Small intestine (tissue), 7 donors: Measurements from ENCODE around the gene NINJ1. TPM values are rescaled to one million over a fixed set of nuclear protein-coding genes. Genes with fewer than 3 reads are reported as not detected.
"Not testable (repeated sequence)": the region's sequence is repeated elsewhere in the genome, so short reads cannot be mapped to it uniquely, and the experiment has no call there.

Source experiments
- DNase-seq, 2 donors: peaks; one replicate each; pipeline versions ENCODE4 v3.0.0 to v3.0.0-alpha.2; 2013
- FAIRE-seq: peaks from 2 replicates; lab custom pipeline; 2012; peaks lifted over from hg19 to GRCh38; lab: Jason Lieb, UNC
- H3K27ac ChIP-seq, 3 donors: one replicate each; pipeline ENCODE4 v1.5.1; 2013; ENCODE audit warnings: low read length in 2 of 3, mild to moderate bottlenecking in 2 of 3, control low read depth in 1 of 3, inconsistent platforms in 1 of 3, low read depth in 1 of 3, moderate library complexity in 1 of 3
- H3K27me3 ChIP-seq, 3 donors: one replicate each; pipeline ENCODE4 v1.6.1; 2013; ENCODE audit warnings: low read length in 3 of 3, inconsistent platforms in 1 of 3; ENCODE audit not compliant: control insufficient read depth in 3 of 3, insufficient read depth in 3 of 3
- H3K36me3 ChIP-seq, 3 donors: one replicate each; pipeline ENCODE4 v1.6.1; 2013; ENCODE audit warnings: low read length in 3 of 3, inconsistent platforms in 1 of 3, low read depth in 1 of 3, mild to moderate bottlenecking in 1 of 3, moderate library complexity in 1 of 3; ENCODE audit not compliant: control insufficient read depth in 3 of 3, insufficient read depth in 2 of 3
- H3K4me1 ChIP-seq, 3 donors: one replicate each; pipeline ENCODE4 v1.6.1; 2013; ENCODE audit warnings: low read length in 2 of 3, inconsistent platforms in 1 of 3, low read depth in 1 of 3, mild to moderate bottlenecking in 1 of 3, moderate library complexity in 1 of 3; ENCODE audit not compliant: control insufficient read depth in 3 of 3, insufficient read depth in 2 of 3
- H3K4me3 ChIP-seq, 3 donors: one replicate each; pipeline ENCODE4 v1.5.1; 2013; ENCODE audit warnings: low read length in 3 of 3, control low read depth in 1 of 3, inconsistent platforms in 1 of 3, low read depth in 1 of 3, mild to moderate bottlenecking in 1 of 3, moderate library complexity in 1 of 3
- H3K9me3 ChIP-seq, 2 donors: one replicate each; pipeline ENCODE4 v1.6.1; 2013; ENCODE audit warnings: low read depth in 1 of 2, low read length in 1 of 2; ENCODE audit not compliant: control insufficient read depth in 2 of 2, insufficient read depth in 1 of 2
- WGBS, 3 donors: extraction: QIAGEN DNeasy Blood & Tissue Kit; methylation state at CpG; one replicate each; pipeline ENCODE4 v1.1.7; 2013; 5-methylcytosine and 5-hydroxymethylcytosine counted together
- polyA plus RNA-seq, 4 donors: library from polyadenylated mRNA; stranded (reverse) in 3 of 4; unstranded in 1 of 4; fragments of 200-250 nt in 3 of 4; fragments of 120-200 nt in 1 of 4; gene quantifications; one replicate each; pipeline versions ENCODE4 v1.2.1 to v1.2.3, GENCODE V29; 2013
- donor health status: healthy with polysubstance abuse.
- donor health status: control.
- donor health status: control.
- donor health status: Bipolar disorder and iron deficiency.
- donor health status: healthy.

NINJ1 gene
- polyA plus RNA-seq, 4 donors: 29.4 to 93.2 (median 54.0) TPM

DNA sequence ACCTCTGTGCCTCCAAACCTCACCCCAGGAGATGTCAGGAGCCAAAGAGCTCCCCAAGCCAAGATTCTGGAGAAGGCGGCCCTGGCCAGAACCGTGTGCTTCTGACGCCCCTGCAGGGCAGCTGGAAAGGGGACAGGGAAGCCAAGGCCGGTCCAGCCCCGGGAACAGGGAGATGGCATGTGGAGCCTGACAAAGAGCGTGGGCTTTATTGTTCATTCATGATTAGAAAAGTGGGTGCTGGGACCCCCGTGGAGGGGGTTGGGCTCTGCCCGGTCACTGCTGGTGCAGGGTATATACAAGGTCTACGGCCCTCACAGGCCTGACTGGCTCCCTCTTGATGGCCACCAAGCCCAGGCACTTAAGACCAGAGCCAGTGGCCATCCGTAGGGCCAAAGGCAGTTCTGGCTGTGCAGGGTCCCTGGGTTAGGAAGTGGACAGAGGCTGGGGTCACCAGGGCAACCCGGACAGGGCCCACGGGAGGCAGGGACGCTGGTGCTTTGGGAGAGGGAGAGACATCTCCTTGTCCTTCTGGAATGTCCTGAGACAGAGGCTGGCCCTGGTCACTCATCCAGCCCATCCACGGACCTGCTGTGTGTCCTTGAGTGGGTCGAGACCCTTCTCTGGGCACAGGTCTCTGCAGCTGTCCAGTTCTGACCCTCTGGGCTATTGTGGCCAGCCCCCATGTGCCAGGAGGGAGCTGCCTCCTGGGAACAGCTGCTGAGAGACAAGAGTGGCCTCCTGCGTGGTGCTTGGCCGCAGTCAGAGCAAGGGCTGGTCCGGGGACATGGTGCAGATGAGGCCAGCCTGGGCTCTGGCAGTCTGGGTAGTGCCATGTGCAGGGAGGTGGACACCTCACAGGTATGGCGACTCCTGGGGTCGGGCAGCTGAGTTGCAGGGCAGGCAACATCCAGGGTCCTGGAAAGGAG lies 12.5 kb downstream of the NINJ1 start:
- Histone ChIP-seq H3K27ac (no peak overlapping the region), H3K9me3 (no peaks in the 10 kb centered on the region), H3K36me3 (peaks cover 0 to 69% (median 0%) of the 10 kb centered on the region in 3 donors), H3K4me1 (peaks cover 0 to 19% (median 0%) of the 10 kb centered on the region in 3 donors), H3K27me3 (no peaks in the 10 kb centered on the region), H3K4me3 (no peak overlapping the region)
- DNase-seq (no peak), FAIRE-seq (no peak)
- 87 to 89% (median 87%) methylated on average over 20 of the region's 20 CpGs for WGBS, 3 donors

DNA sequence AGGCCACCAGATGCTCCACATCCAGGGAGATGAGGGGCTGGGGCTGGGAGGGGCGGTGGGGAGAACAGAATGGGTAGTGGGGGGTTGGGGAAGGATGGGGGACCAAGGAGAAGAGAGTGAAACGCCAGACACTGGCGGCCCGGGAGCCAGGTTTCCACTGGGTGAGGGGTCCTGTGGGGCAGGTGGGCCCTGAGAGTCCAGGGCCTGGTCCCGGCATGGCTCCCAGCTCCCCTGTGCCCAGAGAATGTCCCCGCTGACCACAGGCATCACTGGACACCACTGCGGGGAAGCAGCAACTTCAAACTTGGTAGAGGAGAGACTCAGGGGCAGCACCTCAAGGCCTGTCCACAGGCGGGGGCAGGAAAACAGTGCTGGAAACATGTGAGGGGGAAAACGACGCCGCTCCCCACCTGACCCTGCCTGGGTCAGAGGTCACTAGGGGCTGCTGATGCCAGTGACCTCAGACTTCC lies 13.2 kb downstream of the NINJ1 start:
- FAIRE-seq (no peak), DNase-seq (no peak)
- Histone ChIP-seq H3K9me3 (no peaks in the 10 kb centered on the region), H3K4me3 (no peak overlapping the region), H3K4me1 (peaks cover 0 to 17% (median 0%) of the 10 kb centered on the region in 3 donors), H3K27me3 (no peaks in the 10 kb centered on the region), H3K27ac (no peak overlapping the region), H3K36me3 (peaks cover 0 to 62% (median 0%) of the 10 kb centered on the region in 3 donors)
- WGBS, 3 donors: 85 to 90% (median 86%) methylated on average over 10 to 11 of the region's 11 CpGs

DNA sequence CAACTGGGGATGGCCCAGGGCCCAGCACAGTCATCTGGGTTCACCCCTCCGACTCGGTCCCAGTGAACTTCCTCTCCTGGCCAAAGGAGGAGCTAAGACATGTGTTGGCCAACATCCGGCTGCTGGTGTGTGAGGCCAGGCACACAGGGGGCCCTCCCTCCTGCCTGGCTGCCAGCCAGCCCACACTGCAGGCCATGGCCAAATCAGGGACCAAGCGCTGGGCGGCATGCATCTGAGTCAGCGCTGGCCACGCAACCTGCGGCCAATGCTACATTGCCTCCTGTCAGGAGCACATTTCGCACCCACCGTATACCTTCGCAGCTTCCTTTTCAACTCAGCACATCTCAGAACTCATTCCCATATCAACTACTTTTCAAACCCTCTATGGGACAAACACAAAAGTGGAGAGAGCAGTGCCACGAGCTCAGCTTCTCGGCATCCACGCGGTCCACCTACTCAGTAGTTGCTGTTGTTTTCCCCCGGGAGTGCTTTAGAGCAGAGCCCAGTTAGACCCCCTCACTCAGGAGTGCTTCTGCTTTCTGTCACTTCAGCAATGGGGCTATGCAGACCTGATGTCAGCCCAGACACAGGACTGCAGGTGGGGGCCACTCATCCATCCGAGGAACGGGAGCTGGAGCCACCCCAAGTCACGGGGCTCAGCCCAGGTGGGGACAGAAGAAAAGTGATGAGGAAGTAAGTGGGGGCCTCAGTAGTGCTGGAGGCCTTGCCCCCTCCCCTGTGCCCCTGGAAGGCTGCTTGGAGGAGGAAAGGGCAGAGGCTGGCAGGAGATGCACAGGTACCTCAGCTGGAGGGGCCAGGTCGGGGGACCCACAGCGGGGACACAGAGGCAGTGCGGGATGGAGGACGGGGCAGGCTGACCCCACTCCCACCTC lies 13.9 kb downstream of the NINJ1 start:
- peak overlapping the region in 1 of 3 donors; percentile 71 for H3K27ac ChIP-seq
- H3K9me3 ChIP-seq: no peaks in the 10 kb centered on the region
- peaks cover 0 to 56% (median 0%) of the 10 kb centered on the region in 3 donors for H3K36me3 ChIP-seq
- DNase-seq (peak; percentile 55 to 71), FAIRE-seq (no peak)
- peaks cover 0 to 17% (median 0%) of the 10 kb centered on the region in 3 donors for H3K4me1 ChIP-seq
- WGBS, 3 donors: 52 to 59% (median 56%) methylated on average over 20 to 23 of the region's 23 CpGs
- H3K4me3 ChIP-seq: no peak overlapping the region
- no peaks in the 10 kb centered on the region for H3K27me3 ChIP-seq

DNA sequence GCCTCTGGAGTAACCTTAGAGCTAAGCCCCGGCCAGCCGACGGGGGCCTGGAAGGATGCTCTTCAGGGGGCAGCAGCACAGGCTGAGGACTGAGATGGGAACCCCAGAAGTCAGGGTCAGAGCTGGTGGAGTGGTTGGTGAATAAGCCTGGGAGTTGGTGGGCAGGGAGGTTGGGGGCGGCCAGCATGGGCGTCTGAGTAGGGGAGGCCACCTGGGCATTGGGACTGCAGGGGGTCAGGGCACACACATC lies 14.4 kb downstream of the NINJ1 start:
- no peak overlapping the region for H3K4me3 ChIP-seq
- FAIRE-seq: no peak
- WGBS, 3 donors: 68 to 77% (median 73%) methylated on average over 5 of the region's 5 CpGs

DNA sequence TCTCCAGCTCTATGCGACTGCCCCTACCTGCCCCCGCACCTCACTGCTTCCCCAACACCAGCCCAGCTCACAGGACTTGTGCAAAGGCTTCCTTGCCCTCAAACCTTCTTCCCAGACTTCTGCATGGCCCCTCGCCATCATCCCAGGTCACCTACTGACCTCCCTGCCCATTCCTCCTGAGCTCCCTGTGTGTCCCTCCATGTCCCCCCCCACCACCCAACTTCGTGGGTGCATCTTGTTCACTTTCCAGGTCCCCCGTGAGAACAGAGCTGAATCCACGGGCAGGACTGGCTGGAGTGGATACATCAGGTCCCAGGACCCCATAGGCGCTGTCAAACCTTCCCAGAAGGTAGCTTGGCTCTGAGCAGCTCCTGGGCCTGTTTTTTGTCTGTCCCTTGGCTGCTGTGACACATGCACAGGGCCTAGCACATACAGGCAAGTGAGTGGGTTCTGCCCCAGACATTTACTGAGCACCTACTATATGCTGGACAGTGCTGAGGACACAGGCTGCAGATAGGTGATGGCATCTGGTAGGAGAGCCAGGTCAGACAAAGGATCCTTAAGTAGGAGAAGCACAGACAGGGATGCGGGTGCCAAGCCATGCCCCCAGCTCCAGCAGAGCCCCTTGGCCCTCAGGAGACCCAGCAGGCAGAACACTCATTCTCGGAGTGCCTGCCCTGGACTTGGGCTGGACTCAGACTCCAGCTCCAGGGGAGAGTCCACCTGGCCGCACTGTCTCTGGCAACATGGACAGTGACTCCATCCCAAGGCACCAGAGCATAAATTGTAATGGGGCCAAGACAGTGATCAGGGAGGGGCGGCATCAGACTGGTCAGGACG lies 15.0 kb downstream of the NINJ1 start:
- no peak for FAIRE-seq
- DNase-seq: no peak
- no peak overlapping the region for H3K4me3 ChIP-seq
- H3K36me3 ChIP-seq: peaks cover 0 to 52% (median 0%) of the 10 kb centered on the region in 3 donors
- H3K27ac ChIP-seq: peak overlapping the region in 1 of 3 donors; percentile 44
- no peaks in the 10 kb centered on the region for H3K27me3 ChIP-seq
- no peaks in the 10 kb centered on the region for H3K9me3 ChIP-seq
- peaks cover 0 to 17% (median 0%) of the 10 kb centered on the region in 3 donors for H3K4me1 ChIP-seq
- WGBS, 3 donors: 87 to 92% (median 87%) methylated on average over 12 of the region's 12 CpGs

More for the DNA sequence above, 14.4 kb downstream of the NINJ1 start:
- no peak for DNase-seq
- Histone ChIP-seq H3K4me1 (peaks cover 0 to 17% (median 0%) of the 10 kb centered on the region in 3 donors), H3K27ac (peak overlapping the region in 1 of 3 donors; percentile 44), H3K27me3 (no peaks in the 10 kb centered on the region), H3K9me3 (no peaks in the 10 kb centered on the region), H3K36me3 (peaks cover 0 to 52% (median 0%) of the 10 kb centered on the region in 3 donors)

DNA sequence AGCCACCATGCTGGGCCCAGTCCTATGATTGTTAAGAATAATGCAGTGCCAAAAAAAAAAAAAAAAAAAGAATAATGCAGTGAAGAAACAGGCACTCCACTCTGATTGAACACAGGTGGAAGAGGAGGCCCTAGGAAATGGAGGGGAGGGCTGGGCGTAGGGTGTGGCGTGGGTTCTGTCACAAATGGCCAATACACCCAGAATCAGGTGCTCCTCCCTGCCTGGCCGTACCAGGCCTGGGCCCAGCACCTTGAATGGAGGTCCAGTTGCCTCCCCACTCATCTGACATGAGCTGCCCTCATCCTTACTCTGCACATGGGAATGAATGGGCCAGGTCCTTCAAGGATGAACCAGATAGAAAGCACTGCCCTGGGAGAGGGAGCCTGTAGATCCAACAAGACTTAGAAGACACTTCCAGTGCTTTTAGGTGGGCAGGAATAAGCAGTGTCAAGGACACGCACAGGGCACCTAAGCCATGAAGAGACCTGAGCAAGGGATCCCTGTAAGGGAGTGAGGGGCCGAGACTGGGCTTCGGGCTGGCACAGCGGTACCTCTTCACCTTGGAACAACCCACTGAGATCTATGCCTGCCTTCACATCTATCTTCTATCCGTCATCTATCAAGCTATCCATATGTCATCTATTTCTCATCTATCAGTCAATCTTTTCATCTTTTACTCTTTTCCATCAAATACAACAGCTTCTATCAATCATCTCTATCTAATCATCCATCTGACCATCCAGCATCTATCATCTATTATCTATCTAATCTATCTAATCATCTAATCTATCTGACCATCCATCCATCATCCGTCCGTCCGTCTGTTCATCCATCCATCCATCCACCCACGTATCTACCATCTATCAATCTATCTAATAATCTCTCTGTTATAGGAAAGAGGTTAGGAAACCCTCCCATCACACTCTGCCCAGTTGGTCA lies 15.9 kb downstream of the NINJ1 start:
- 85 to 93% (median 89%) methylated on average over 10 to 12 of the region's 12 CpGs for WGBS, 3 donors
- no peak overlapping the region for H3K27ac ChIP-seq
- H3K4me1 ChIP-seq: peaks cover 0 to 17% (median 0%) of the 10 kb centered on the region in 3 donors
- FAIRE-seq (no peak), DNase-seq (no peak)
- no peaks in the 10 kb centered on the region for H3K9me3 ChIP-seq
- no peaks in the 10 kb centered on the region for H3K27me3 ChIP-seq
- H3K36me3 ChIP-seq: peaks cover 0 to 52% (median 0%) of the 10 kb centered on the region in 3 donors
- H3K4me3 ChIP-seq: no peak overlapping the region

DNA sequence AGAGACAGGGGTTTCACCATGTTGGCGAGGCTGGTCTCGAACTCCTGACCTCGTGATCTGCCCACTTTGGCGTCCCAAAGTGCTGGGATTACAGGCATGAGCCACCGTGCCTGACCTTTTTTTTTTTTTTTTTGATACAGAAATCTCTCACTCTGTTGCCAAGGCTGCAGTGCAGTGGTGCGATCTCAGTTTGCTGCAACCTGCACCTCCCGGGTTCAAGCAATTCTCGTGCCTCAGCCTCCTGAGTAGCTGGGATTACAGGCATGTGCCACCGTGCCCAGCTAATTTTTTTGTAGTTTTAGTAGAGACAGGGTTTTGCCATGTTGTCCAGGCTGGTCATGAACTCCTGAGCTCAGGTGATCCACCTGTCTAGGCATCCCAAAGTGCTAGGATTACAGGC lies 16.5 kb downstream of the NINJ1 start:
- H3K9me3 ChIP-seq, FAIRE-seq, H3K4me3 ChIP-seq, DNase-seq, H3K27me3 ChIP-seq, H3K27ac ChIP-seq: not testable (repeated sequence)
- 85 to 91% (median 87%) methylated on average over 8 to 9 of the region's 9 CpGs for WGBS, 3 donors
- Histone ChIP-seq H3K36me3 (peaks cover 0 to 52% (median 0%) of the 10 kb centered on the region in 3 donors), H3K4me1 (peaks cover 0 to 17% (median 0%) of the 10 kb centered on the region in 3 donors)
